GM23338 (cell line): ENCODE results near the gene OGFOD2. TPM values are rescaled to one million over a fixed set of nuclear protein-coding genes. Genes with fewer than 3 reads are reported as not detected.

Experiments
- ATAC-seq: fragments of 200-7000 bp; cut with Tn5 transposase; 3 replicates; pipeline ENCODE4 v1.9.1; 2020
- DNase-seq: peaks from one replicate; pipeline ENCODE4 v3.0.0-alpha.2; 2015; ENCODE audit warnings: low spot score
- H2AFZ ChIP-seq: fragments of 200-600 bp; sonication (generic); 2 replicates; pipeline ENCODE4 v1.8.0; 2016; ENCODE audit warnings: antibody characterized with exemption, mild to moderate bottlenecking, moderate library complexity
- H3F3A ChIP-seq: fragments of 200-600 bp; sonication (generic); replicated peaks from 2 replicates; pipeline ENCODE4 v1.8.0; 2017; ENCODE audit warnings: antibody characterized with exemption, mixed run types, low read depth
- H3K27ac ChIP-seq: fragments of 200-600 bp; sonication (generic); 2 replicates; pipeline ENCODE4 v1.6.1; 2016; ENCODE audit warnings: low read depth
- H3K27me3 ChIP-seq: fragments of 200-600 bp; sonication (generic); 2 replicates; pipeline ENCODE4 v1.8.0; 2016; ENCODE audit warnings: mild to moderate bottlenecking, mixed run types, moderate library complexity; ENCODE audit not compliant: insufficient read depth
- H3K36me3 ChIP-seq: fragments of 200-600 bp; sonication (generic); 2 replicates; pipeline ENCODE4 v1.8.0; 2016; ENCODE audit warnings: mild to moderate bottlenecking; ENCODE audit not compliant: insufficient read depth
- H3K4me1 ChIP-seq: fragments of 200-600 bp; sonication (generic); 2 replicates; pipeline ENCODE4 v1.8.0; 2016; ENCODE audit warnings: mild to moderate bottlenecking, moderate library complexity; ENCODE audit not compliant: insufficient read depth
- H3K4me2 ChIP-seq: fragments of 200-600 bp; sonication (generic); 2 replicates; pipeline ENCODE4 v1.7.1; 2017; ENCODE audit warnings: mixed run types
- H3K4me3 ChIP-seq: fragments of 200-600 bp; sonication (generic); 2 replicates; pipeline ENCODE4 v1.6.1; 2016; ENCODE audit warnings: mixed run types
- H3K79me2 ChIP-seq: fragments of 200-600 bp; sonication (generic); replicated peaks from 2 replicates; pipeline ENCODE4 v1.8.0; 2017; ENCODE audit warnings: mild to moderate bottlenecking; ENCODE audit not compliant: insufficient read depth
- H3K9me2 ChIP-seq: fragments of 200-600 bp; sonication (generic); 2 replicates; pipeline ENCODE4 v1.8.0; 2017; ENCODE audit not compliant: insufficient read depth
- H4K20me1 ChIP-seq: fragments of 200-600 bp; sonication (generic); replicated peaks from 2 replicates; pipeline ENCODE4 v1.8.0; 2017; ENCODE audit warnings: mild to moderate bottlenecking; ENCODE audit not compliant: insufficient read depth
- H3K27ac Mint-ChIP-seq: 2 replicates; pipeline ENCODE4 v1.8.0; 2020; ENCODE audit warnings: inconsistent platforms, mild to moderate bottlenecking, moderate library complexity, mixed read lengths
- H3K27me3 Mint-ChIP-seq: 3 replicates; pipeline ENCODE4 v1.8.0; 2022; ENCODE audit warnings: low read depth, mild to moderate bottlenecking, moderate library complexity, mixed read lengths, inconsistent platforms; ENCODE audit not compliant: insufficient read depth, poor library complexity
- H3K36me3 Mint-ChIP-seq: 3 replicates; pipeline ENCODE4 v1.8.0; 2021; ENCODE audit warnings: low read depth, mild to moderate bottlenecking, inconsistent platforms, moderate library complexity, mixed read lengths
- H3K4me1 Mint-ChIP-seq: 3 replicates; pipeline ENCODE4 v1.8.0; 2020; ENCODE audit warnings: mild to moderate bottlenecking, inconsistent platforms, mixed read lengths
- H3K4me3 Mint-ChIP-seq: 3 replicates; pipeline ENCODE4 v1.8.0; 2021; ENCODE audit warnings: moderate library complexity, mild to moderate bottlenecking, inconsistent platforms, mixed read lengths
- H3K9me3 Mint-ChIP-seq: 3 replicates; pipeline ENCODE4 v1.8.0; 2020; ENCODE audit warnings: moderate library complexity, mild to moderate bottlenecking, inconsistent platforms, mixed read lengths
- CREB1 ChIP-seq: fragments of 250-450 bp; sonication (Bioruptor Pico); IDR thresholded peaks from 2 replicates; pipeline ENCODE4 v1.5.0; 2020; ENCODE audit warnings: low read depth, mild to moderate bottlenecking, moderate library complexity
- CTCF ChIP-seq, 2 experiments: fragments of 200-600 bp in 1 of 2; sonication (generic) in 1 of 2; conservative IDR thresholded peaks; 2 replicates each; pipeline versions ENCODE4 v1.5.1 to v1.6.1; 2016 to 2017; ENCODE audit warnings: antibody characterized with exemption in 2 of 2, low read depth in 2 of 2, mild to moderate bottlenecking in 2 of 2, moderate library complexity in 1 of 2
- EZH2 ChIP-seq: fragments of 200-600 bp; sonication (generic); IDR thresholded peaks from one replicate; pipeline ENCODE4 v1.8.0; 2017; ENCODE audit warnings: antibody characterized with exemption, mild to moderate bottlenecking, low read depth; ENCODE audit not compliant: unreplicated experiment
- JUNB ChIP-seq: IDR thresholded peaks from one replicate; pipeline ENCODE4 v1.6.1; 2016; ENCODE audit warnings: antibody characterized with exemption; ENCODE audit not compliant: unreplicated experiment
- NANOG ChIP-seq: IDR thresholded peaks from 2 replicates; pipeline ENCODE4 v1.6.1; 2016; ENCODE audit warnings: antibody characterized with exemption, borderline replicate concordance
- POLR2AphosphoS5 ChIP-seq: IDR thresholded peaks from 2 replicates; pipeline ENCODE4 v1.6.1; 2016; ENCODE audit warnings: antibody characterized with exemption, low read depth
- STAT1 ChIP-seq: IDR thresholded peaks from one replicate; pipeline ENCODE4 v1.6.1; 2016; ENCODE audit warnings: antibody characterized with exemption; ENCODE audit not compliant: unreplicated experiment
- ZNF114 ChIP-seq: fragments of 250-450 bp; sonication (Bioruptor Pico); IDR thresholded peaks from 2 replicates; pipeline ENCODE4 v1.5.0; 2020; ENCODE audit warnings: mild to moderate bottlenecking, moderate library complexity
- ZNF331 ChIP-seq: fragments of 250-450 bp; sonication (Bioruptor Pico); IDR thresholded peaks from 2 replicates; pipeline ENCODE4 v1.5.0; 2020; ENCODE audit warnings: low read depth, mild to moderate bottlenecking, moderate library complexity
- polyA plus RNA-seq: library from polyadenylated mRNA; unstranded; fragments of >200 nt; fragmentation: Nextera tagmentation; extraction: Ambion mirVana; gene quantifications from 2 replicates; pipeline ENCODE4 v1.2.1, GENCODE V29; 2016
- total RNA-seq: library from RNA; depleted of rRNA; stranded (reverse); fragments of >200 nt; shearing (Covaris generic); gene quantifications from 2 replicates; pipeline ENCODE4 v1.2.3, GENCODE V29; 2014
- TF ChIP-seq, protein P1 (sequence below): fragments of 250-450 bp; sonication (Bioruptor Pico); IDR thresholded peaks from 2 replicates; pipeline ENCODE4 v1.5.0; 2020; ENCODE audit warnings: mild to moderate bottlenecking, moderate library complexity
- TF ChIP-seq, protein P2 (sequence below): IDR thresholded peaks from 2 replicates; pipeline ENCODE4 v1.6.1; 2016; ENCODE audit warnings: antibody characterized with exemption
- TF ChIP-seq, protein P3 (sequence below): IDR thresholded peaks from one replicate; pipeline ENCODE4 v1.6.1; 2018; ENCODE audit warnings: antibody characterized with exemption; ENCODE audit not compliant: unreplicated experiment

OGFOD2 gene
- total and polyA plus RNA-seq, 2 experiments from 2014 or later = 13.1 to 16.1 TPM

DNA sequence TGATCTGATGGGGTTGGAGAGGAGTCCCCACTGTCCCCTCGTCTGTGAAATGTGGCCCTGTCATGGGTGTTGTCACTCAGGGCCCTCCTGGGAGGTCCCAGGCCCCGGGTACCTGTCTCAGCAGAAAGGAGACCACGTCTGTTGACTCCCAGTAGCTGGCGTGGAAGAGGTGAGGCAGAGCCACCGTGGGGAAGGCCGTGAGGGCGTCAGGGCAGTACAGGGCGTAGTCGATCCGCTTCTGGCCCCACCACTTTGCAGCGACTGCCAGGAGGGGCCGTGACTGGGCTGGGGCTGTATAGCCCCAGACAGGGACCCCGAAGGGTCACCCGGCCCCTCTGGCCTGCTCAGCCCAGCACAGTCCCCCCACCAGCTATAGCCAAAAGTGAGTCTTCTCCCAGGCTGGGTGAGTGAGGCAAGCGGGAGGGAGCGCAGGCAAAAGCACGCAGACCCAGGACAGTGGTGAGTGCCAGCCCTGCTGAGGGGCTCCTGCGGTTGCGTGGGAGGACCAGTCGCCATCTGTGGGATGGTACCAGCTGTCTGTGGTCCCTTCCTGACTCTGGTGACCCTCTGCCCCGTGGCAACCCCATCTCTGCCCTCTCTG lies 13.7 kb downstream of the OGFOD2 start:
- H3K36me3 Mint-ChIP-seq = no peaks in the 10 kb centered on the region
- H3K9me3 Mint-ChIP-seq = no peaks in the 10 kb centered on the region
- no peaks in the 10 kb centered on the region for H4K20me1 ChIP-seq
- H3K9me2 ChIP-seq = no peaks in the 10 kb centered on the region
- peaks cover 3% of the 10 kb centered on the region for H3K27me3 Mint-ChIP-seq
- DNase-seq = no peak
- peaks cover 5% of the 10 kb centered on the region; the same call in 1 of the 3 replicates for H3K4me1 Mint-ChIP-seq
- no peak for ATAC-seq
- TF ChIP-seq CREB1 (CRISPR knock-in tag) = no peak
- no peak for TF ChIP-seq CTCF (conservative IDR thresholded peaks at IDR 0.05; ENCODE audit: low read depth in 2 of 2)
- TF ChIP-seq EZH2 = no peak
- no peak for TF ChIP-seq NANOG
- no peak for TF ChIP-seq JUNB
- TF ChIP-seq ZNF331 (CRISPR knock-in tag) = no peak
- TF ChIP-seq ZNF114 (CRISPR knock-in tag) = no peak
- TF ChIP-seq, protein P1, sequence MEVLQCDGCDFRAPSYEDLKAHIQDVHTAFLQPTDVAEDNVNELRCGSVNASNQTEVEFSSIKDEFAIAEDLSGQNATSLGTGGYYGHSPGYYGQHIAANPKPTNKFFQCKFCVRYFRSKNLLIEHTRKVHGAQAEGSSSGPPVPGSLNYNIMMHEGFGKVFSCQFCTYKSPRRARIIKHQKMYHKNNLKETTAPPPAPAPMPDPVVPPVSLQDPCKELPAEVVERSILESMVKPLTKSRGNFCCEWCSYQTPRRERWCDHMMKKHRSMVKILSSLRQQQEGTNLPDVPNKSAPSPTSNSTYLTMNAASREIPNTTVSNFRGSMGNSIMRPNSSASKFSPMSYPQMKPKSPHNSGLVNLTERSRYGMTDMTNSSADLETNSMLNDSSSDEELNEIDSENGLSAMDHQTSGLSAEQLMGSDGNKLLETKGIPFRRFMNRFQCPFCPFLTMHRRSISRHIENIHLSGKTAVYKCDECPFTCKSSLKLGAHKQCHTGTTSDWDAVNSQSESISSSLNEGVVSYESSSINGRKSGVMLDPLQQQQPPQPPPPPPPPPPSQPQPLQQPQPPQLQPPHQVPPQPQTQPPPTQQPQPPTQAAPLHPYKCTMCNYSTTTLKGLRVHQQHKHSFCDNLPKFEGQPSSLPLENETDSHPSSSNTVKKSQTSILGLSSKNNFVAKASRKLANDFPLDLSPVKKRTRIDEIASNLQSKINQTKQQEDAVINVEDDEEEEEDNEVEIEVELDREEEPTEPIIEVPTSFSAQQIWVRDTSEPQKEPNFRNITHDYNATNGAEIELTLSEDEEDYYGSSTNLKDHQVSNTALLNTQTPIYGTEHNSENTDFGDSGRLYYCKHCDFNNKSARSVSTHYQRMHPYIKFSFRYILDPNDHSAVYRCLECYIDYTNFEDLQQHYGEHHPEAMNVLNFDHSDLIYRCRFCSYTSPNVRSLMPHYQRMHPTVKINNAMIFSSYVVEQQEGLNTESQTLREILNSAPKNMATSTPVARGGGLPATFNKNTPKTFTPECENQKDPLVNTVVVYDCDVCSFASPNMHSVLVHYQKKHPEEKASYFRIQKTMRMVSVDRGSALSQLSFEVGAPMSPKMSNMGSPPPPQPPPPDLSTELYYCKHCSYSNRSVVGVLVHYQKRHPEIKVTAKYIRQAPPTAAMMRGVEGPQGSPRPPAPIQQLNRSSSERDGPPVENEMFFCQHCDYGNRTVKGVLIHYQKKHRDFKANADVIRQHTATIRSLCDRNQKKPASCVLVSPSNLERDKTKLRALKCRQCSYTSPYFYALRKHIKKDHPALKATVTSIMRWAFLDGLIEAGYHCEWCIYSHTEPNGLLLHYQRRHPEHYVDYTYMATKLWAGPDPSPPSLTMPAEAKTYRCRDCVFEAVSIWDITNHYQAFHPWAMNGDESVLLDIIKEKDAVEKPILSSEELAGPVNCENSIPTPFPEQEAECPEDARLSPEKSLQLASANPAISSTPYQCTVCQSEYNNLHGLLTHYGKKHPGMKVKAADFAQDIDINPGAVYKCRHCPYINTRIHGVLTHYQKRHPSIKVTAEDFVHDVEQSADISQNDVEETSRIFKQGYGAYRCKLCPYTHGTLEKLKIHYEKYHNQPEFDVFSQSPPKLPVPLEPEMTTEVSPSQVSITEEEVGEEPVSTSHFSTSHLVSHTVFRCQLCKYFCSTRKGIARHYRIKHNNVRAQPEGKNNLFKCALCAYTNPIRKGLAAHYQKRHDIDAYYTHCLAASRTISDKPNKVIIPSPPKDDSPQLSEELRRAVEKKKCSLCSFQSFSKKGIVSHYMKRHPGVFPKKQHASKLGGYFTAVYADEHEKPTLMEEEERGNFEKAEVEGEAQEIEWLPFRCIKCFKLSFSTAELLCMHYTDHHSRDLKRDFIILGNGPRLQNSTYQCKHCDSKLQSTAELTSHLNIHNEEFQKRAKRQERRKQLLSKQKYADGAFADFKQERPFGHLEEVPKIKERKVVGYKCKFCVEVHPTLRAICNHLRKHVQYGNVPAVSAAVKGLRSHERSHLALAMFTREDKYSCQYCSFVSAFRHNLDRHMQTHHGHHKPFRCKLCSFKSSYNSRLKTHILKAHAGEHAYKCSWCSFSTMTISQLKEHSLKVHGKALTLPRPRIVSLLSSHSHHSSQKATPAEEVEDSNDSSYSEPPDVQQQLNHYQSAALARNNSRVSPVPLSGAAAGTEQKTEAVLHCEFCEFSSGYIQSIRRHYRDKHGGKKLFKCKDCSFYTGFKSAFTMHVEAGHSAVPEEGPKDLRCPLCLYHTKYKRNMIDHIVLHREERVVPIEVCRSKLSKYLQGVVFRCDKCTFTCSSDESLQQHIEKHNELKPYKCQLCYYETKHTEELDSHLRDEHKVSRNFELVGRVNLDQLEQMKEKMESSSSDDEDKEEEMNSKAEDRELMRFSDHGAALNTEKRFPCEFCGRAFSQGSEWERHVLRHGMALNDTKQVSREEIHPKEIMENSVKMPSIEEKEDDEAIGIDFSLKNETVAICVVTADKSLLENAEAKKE (CRISPR knock-in tag) = no peak
- TF ChIP-seq STAT1 = no peak
- TF ChIP-seq, protein P2, sequence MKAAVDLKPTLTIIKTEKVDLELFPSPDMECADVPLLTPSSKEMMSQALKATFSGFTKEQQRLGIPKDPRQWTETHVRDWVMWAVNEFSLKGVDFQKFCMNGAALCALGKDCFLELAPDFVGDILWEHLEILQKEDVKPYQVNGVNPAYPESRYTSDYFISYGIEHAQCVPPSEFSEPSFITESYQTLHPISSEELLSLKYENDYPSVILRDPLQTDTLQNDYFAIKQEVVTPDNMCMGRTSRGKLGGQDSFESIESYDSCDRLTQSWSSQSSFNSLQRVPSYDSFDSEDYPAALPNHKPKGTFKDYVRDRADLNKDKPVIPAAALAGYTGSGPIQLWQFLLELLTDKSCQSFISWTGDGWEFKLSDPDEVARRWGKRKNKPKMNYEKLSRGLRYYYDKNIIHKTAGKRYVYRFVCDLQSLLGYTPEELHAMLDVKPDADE = no peak
- no peak for TF ChIP-seq POLR2AphosphoS5
- TF ChIP-seq, protein P3, sequence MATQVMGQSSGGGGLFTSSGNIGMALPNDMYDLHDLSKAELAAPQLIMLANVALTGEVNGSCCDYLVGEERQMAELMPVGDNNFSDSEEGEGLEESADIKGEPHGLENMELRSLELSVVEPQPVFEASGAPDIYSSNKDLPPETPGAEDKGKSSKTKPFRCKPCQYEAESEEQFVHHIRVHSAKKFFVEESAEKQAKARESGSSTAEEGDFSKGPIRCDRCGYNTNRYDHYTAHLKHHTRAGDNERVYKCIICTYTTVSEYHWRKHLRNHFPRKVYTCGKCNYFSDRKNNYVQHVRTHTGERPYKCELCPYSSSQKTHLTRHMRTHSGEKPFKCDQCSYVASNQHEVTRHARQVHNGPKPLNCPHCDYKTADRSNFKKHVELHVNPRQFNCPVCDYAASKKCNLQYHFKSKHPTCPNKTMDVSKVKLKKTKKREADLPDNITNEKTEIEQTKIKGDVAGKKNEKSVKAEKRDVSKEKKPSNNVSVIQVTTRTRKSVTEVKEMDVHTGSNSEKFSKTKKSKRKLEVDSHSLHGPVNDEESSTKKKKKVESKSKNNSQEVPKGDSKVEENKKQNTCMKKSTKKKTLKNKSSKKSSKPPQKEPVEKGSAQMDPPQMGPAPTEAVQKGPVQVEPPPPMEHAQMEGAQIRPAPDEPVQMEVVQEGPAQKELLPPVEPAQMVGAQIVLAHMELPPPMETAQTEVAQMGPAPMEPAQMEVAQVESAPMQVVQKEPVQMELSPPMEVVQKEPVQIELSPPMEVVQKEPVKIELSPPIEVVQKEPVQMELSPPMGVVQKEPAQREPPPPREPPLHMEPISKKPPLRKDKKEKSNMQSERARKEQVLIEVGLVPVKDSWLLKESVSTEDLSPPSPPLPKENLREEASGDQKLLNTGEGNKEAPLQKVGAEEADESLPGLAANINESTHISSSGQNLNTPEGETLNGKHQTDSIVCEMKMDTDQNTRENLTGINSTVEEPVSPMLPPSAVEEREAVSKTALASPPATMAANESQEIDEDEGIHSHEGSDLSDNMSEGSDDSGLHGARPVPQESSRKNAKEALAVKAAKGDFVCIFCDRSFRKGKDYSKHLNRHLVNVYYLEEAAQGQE = no peak
- no peak overlapping the region for H3K4me3 ChIP-seq
- no peaks in the 10 kb centered on the region for H3F3A ChIP-seq
- H3K27ac Mint-ChIP-seq = no peak overlapping the region
- H3K79me2 ChIP-seq = no peaks in the 10 kb centered on the region
- no peak overlapping the region for H3K27ac ChIP-seq
- no peaks in the 10 kb centered on the region for H3K27me3 ChIP-seq
- H2AFZ ChIP-seq = no peak overlapping the region
- no peak overlapping the region for H3K4me2 ChIP-seq
- H3K36me3 ChIP-seq = no peaks in the 10 kb centered on the region
- H3K4me1 ChIP-seq = peaks cover 4% of the 10 kb centered on the region; the same call in 1 of the 2 replicates
- H3K4me3 Mint-ChIP-seq = no peak overlapping the region
